Measurements from ENCODE around the gene ETAA1.

The ETAA1 gene

GRCh38 chr2:67378555-67378954, 18.6 kb upstream of the ETAA1 start:
- Histone ChIP-seq H3K4me2 (no peak overlapping the region), H4K20me1 (ENCODE audit: insufficient read depth) (no peaks in the 10 kb centered on the region), H3K9ac (no peak overlapping the region), H3K27ac (no peak overlapping the region), H3K4me1 (ENCODE audit: low read depth, poor library complexity, severe bottlenecking) (no peaks in the 10 kb centered on the region), H3K27me3 (ENCODE audit: insufficient read depth, low read depth) (no peaks in the 10 kb centered on the region), H3K79me2 (ENCODE audit: insufficient read depth, low read depth) (no peaks in the 10 kb centered on the region), H2AFZ (ENCODE audit: low read depth) (no peak overlapping the region), H3K36me3 (ENCODE audit: insufficient read depth) (no peaks in the 10 kb centered on the region), H3K4me3 (IDR thresholded peaks at IDR 0.05; ENCODE audit: insufficient read depth, low read depth, low read length) (no peak overlapping the region)
- TF ChIP-seq CTCF (conservative IDR thresholded peaks at IDR 0.05; ENCODE audit: low read depth, low read length) = no peak

GRCh38 chr2:67379048-67379447, 18.1 kb upstream of the ETAA1 start:
- Histone ChIP-seq H3K27me3 (ENCODE audit: insufficient read depth, low read depth) (no peaks in the 10 kb centered on the region), H3K36me3 (ENCODE audit: insufficient read depth) (no peaks in the 10 kb centered on the region), H4K20me1 (ENCODE audit: insufficient read depth) (no peaks in the 10 kb centered on the region), H3K79me2 (ENCODE audit: insufficient read depth, low read depth) (no peaks in the 10 kb centered on the region), H3K4me2 (no peak overlapping the region), H3K27ac (no peak overlapping the region), H3K9ac (no peak overlapping the region), H3K4me1 (ENCODE audit: low read depth, poor library complexity, severe bottlenecking) (no peaks in the 10 kb centered on the region), H2AFZ (ENCODE audit: low read depth) (no peak overlapping the region), H3K4me3 (IDR thresholded peaks at IDR 0.05; ENCODE audit: insufficient read depth, low read depth, low read length) (no peak overlapping the region)
- no peak for TF ChIP-seq CTCF (conservative IDR thresholded peaks at IDR 0.05; ENCODE audit: low read depth, low read length)

- Histone ChIP-seq H4K20me1 (ENCODE audit: insufficient read depth) (no peaks in the 10 kb centered on the region), H2AFZ (ENCODE audit: low read depth) (no peak overlapping the region), H3K9ac (no peak overlapping the region), H3K4me1 (ENCODE audit: low read depth, poor library complexity, severe bottlenecking) (no peaks in the 10 kb centered on the region), H3K27me3 (ENCODE audit: insufficient read depth, low read depth) (no peaks in the 10 kb centered on the region), H3K36me3 (ENCODE audit: insufficient read depth) (no peaks in the 10 kb centered on the region), H3K4me3 (IDR thresholded peaks at IDR 0.05; ENCODE audit: insufficient read depth, low read depth, low read length) (no peak overlapping the region), H3K79me2 (ENCODE audit: insufficient read depth, low read depth) (no peaks in the 10 kb centered on the region), H3K27ac (no peak overlapping the region), H3K4me2 (no peak overlapping the region)
- TF ChIP-seq CTCF (conservative IDR thresholded peaks at IDR 0.05; ENCODE audit: low read depth, low read length) = no peak
Measured at GRCh38 chr2:67384123-67384822, 12.9 kb upstream of the ETAA1 start.

- H3K4me1 ChIP-seq (ENCODE audit: low read depth, poor library complexity, severe bottlenecking) = no peaks in the 10 kb centered on the region
- no peak overlapping the region for H3K27ac ChIP-seq
- TF ChIP-seq CTCF (conservative IDR thresholded peaks at IDR 0.05; ENCODE audit: low read depth, low read length) = no peak
- H3K36me3 ChIP-seq (ENCODE audit: insufficient read depth) = no peaks in the 10 kb centered on the region
- H2AFZ ChIP-seq (ENCODE audit: low read depth) = no peak overlapping the region
- H3K79me2 ChIP-seq (ENCODE audit: insufficient read depth, low read depth) = no peaks in the 10 kb centered on the region
- no peak overlapping the region for H3K4me2 ChIP-seq
- no peak overlapping the region for H3K9ac ChIP-seq
- no peaks in the 10 kb centered on the region for H3K27me3 ChIP-seq (ENCODE audit: insufficient read depth, low read depth)
- H4K20me1 ChIP-seq (ENCODE audit: insufficient read depth) = no peaks in the 10 kb centered on the region
- H3K4me3 ChIP-seq (IDR thresholded peaks at IDR 0.05; ENCODE audit: insufficient read depth, low read depth, low read length) = no peak overlapping the region
Measured at GRCh38 chr2:67388680-67389079, 8.5 kb upstream of the ETAA1 start.

Data from KMS-11 (cell line).